ENCODE data around the gene ATP5F1D.

The ATP5F1D gene

GRCh38 chr19:1290196-1290702 lies 48.7 kb downstream of the ATP5F1D start:
- no peak for DNase-seq

GRCh38 chr19:1290703-1291651 lies 49.4 kb downstream of the ATP5F1D start:
- no peak for DNase-seq

DNA sequence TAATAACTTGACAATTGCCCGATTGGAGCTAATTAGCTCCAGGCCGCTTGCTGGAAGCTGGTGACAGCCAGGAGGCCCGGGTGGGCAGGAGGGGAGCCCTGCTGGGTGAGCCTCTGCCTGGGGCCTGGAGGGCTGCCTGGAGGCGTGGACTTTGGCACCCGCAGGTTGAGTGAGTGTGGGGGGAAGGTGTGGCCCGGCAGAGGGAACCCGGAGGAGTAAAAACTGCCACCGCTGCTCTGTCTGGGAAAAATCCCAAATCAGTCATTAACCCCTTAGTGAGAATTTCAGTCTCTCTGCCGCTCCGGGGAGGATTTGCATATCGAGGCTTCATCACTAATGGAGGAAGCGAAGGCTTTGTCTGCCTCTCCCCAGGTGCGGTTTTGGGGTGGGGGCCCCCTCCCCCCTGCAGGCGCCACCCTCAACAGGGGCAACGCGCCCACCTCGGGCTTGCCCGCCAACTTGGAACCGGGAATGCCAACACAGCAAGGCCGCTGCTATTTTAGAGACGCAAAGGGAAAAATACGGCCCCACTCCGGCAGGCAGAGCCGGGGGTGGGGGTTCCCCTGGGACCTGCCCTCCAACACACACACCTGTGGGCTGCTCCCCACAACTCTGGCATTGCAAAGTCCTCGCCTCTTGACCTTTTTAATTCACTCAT lies 50.3 kb downstream of the ATP5F1D start:
- DNase-seq = peak in 6 of 51 donors; percentile 10 to 26 (median 19)

DNA sequence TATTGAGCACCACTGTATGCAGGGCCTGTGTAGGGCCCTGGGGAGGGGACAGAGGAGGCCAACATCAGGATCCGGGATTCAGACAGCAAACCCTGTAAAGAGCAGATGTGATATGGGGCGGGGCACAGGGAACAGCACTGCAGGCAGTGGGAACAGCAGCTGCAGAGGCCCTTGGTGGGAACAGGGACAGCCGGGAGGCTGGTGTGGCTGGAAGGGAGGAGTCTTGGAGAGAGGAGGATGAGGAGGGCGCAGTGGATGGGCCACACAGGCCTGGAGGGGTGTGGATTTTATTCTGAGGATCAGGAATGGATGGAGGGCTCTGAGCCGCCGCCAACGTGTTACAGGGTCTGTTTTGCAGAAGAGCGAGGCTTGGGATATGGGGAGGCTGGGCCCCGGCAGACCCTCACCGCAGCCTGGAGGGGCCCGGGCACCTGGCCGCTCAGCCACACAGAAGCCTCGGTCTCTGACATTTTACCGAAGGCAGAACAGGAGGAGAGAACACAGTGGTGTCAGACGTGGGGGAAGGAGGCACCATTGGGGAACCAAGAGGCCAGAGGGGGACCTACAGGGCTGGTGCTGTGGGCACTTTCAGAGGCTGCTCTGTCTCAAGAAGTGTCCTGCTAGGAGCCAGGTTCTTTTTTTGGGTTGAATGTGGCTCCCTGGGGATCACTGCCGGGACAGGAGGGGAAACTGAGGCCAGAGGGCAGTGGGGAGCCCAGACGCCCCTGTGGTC lies 51.0 kb downstream of the ATP5F1D start:
- no peak for DNase-seq

DNA sequence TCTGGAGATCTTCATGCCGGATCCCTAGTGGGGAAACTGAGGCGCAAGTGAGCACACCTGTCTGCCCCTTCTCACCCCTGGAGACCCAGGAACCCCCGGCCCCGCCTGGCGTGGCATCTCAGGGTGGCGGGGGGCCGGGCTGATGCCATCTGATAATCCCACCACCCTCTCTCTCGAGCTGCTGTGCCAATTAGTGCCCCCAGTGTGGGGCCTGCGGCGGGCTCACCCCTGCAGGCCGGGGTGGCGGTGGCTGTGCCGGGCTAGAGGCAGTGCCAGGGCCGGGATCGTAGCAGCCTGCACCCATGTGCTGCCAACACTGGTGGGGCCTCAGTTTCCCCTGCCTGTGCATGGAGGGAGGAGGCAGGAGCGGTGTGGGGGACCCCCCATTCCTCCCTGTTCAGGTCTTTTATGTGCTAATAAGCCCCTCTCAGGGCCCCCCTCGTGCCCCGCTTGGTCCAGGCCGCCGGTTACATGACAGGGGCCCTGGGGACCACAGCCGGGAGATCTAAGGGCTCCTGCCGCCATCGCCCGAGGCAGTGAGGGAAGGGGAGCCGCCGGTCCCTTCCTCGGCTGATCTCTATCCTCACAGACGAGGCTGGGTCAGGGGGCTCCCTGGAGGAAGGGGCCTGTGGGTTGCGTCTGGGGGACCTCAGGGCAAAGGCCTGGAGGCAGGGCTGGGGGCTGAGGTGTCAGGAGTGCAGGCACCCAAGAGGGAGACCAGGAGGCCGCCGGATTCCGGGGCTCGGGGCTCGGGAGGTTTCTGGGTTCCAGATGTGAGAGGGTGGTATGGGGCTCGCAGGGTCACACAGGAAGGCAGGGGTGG lies 52.4 kb downstream of the ATP5F1D start:
- DNase-seq = no peak

Data from hypothalamus (tissue), 51 donors.